Measurements from ENCODE around the gene SIRT6. TPM values are rescaled to one million over a fixed set of nuclear protein-coding genes. Genes with fewer than 3 reads are reported as not detected.
A peak's percentile ranks its signal among the peaks of the same experiment; 100 is the strongest.
"Not testable (repeated sequence)": the region's sequence is repeated elsewhere in the genome, so short reads cannot be mapped to it uniquely, and the experiment has no call there.

Gene SIRT6
- 28.3 TPM for total RNA-seq

- DNase-seq (ENCODE audit: low spot score): peak; percentile 97
These were observed at the start of gene SIRT6, which contains the start of gene ANKRD24 for GRCh38 chr19:4182084-4182810. SIRT6 (minus strand) TSS chr19:4182563; CDS start chr19:4182539, 24 bp downstream. ANKRD24 (plus strand) TSS chr19:4182689; CDS start chr19:4186426, 3,737 bp downstream.

GRCh38 chr19:4232139-4232538 lies 49.8 kb upstream of the SIRT6 start:
- DNase-seq (ENCODE audit: low spot score): not testable (repeated sequence)

- not testable (repeated sequence) for DNase-seq (ENCODE audit: low spot score)
These were observed 49.2 kb upstream of the SIRT6 start for GRCh38 chr19:4231521-4231920.

- not testable (repeated sequence) for DNase-seq (ENCODE audit: low spot score)
These were observed 47.9 kb upstream of the SIRT6 start for GRCh38 chr19:4230237-4230636.

- no peak for DNase-seq (ENCODE audit: low spot score)
These were observed 47.0 kb upstream of the SIRT6 start, which contains the start of gene EBI3 for GRCh38 chr19:4229179-4229931. EBI3 (plus strand) TSS chr19:4229523; CDS start chr19:4229551, 28 bp downstream.

- DNase-seq (ENCODE audit: low spot score): no peak
These were observed 46.4 kb upstream of the SIRT6 start for GRCh38 chr19:4228765-4229178.

GRCh38 chr19:4227771-4228170 lies 45.4 kb upstream of the SIRT6 start:
- DNase-seq (ENCODE audit: low spot score): no peak

- no peak for DNase-seq (ENCODE audit: low spot score)
These were observed 43.5 kb upstream of the SIRT6 start for GRCh38 chr19:4225885-4226284.

GRCh38 chr19:4224470-4224869 lies 42.1 kb upstream of the SIRT6 start:
- no peak for DNase-seq (ENCODE audit: low spot score)

- no peak for DNase-seq (ENCODE audit: low spot score)
These were observed 37.8 kb upstream of the SIRT6 start for GRCh38 chr19:4220188-4220587.

GRCh38 chr19:4218523-4218922 lies 36.2 kb upstream of the SIRT6 start:
- not testable (repeated sequence) for DNase-seq (ENCODE audit: low spot score)

- DNase-seq (ENCODE audit: low spot score): no peak
These were observed 35.3 kb upstream of the SIRT6 start for GRCh38 chr19:4217429-4218264.

GRCh38 chr19:4216846-4217245 lies 34.5 kb upstream of the SIRT6 start:
- no peak for DNase-seq (ENCODE audit: low spot score)

GRCh38 chr19:4215807-4216206 lies 33.4 kb upstream of the SIRT6 start:
- no peak for DNase-seq (ENCODE audit: low spot score)

- DNase-seq (ENCODE audit: low spot score): no peak
These were observed 30.8 kb upstream of the SIRT6 start for GRCh38 chr19:4213116-4213515.

GRCh38 chr19:4210166-4210731 lies 27.9 kb upstream of the SIRT6 start:
- DNase-seq (ENCODE audit: low spot score): no peak

GRCh38 chr19:4208385-4209094 lies 26.2 kb upstream of the SIRT6 start:
- peak; percentile 22 for DNase-seq (ENCODE audit: low spot score)

- DNase-seq (ENCODE audit: low spot score): no peak
These were observed 24.6 kb upstream of the SIRT6 start for GRCh38 chr19:4206818-4207484.

- DNase-seq (ENCODE audit: low spot score): no peak
These were observed 19.4 kb upstream of the SIRT6 start for GRCh38 chr19:4201798-4202197.

GRCh38 chr19:4200940-4201542 lies 18.7 kb upstream of the SIRT6 start:
- DNase-seq (ENCODE audit: low spot score): no peak

All from mucosa of gallbladder (tissue), 1 donor.